Right lobe of liver (tissue), 4 donors: Measurements from ENCODE around the gene TBC1D23.

ENCODE experiments used
- POLR2A ChIP-seq: fragments of 450-650 bp; IDR thresholded peaks from one replicate; pipeline ENCODE4 v1.6.1; 2017; ENCODE audit warnings: antibody characterized with exemption, mild to moderate bottlenecking
- TF ChIP-seq, protein P1 (sequence below), 4 donors: fragments of 200-600 bp in 3 of 4; fragments of 450-650 bp in 1 of 4; IDR thresholded peaks; one replicate each; pipeline versions ENCODE4 v1.5.1 to v1.8.0; 2016 to 2022; ENCODE audit warnings: antibody characterized with exemption in 4 of 4, mild to moderate bottlenecking in 2 of 4
- donor health status: DM: no; HTN: no; CAD: no.
- donor health status: DM: no; HTN: no; CAD: no.
- donor health status: DM: no; HTN: yes; CAD: no.

DNA sequence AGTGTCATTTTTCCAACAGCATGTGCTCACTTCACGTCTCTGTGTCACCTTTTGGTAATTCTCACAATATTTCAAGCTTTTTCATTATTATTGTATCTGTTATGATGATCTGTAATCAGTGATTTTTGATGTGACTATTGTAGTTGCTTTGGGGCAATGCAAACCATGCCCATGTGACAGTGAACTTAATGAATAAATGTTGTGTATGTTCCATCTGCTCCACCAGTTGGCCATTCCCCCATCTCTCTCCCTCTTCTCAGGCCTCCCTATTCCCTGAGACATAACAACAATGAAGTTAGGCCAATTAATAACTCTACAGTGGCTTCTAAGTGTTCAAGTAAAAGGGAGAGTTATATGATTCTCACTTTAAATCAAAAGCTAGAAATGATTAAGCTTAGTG, 32.5 kb upstream of the TBC1D23 start:
- TF ChIP-seq, protein P1, sequence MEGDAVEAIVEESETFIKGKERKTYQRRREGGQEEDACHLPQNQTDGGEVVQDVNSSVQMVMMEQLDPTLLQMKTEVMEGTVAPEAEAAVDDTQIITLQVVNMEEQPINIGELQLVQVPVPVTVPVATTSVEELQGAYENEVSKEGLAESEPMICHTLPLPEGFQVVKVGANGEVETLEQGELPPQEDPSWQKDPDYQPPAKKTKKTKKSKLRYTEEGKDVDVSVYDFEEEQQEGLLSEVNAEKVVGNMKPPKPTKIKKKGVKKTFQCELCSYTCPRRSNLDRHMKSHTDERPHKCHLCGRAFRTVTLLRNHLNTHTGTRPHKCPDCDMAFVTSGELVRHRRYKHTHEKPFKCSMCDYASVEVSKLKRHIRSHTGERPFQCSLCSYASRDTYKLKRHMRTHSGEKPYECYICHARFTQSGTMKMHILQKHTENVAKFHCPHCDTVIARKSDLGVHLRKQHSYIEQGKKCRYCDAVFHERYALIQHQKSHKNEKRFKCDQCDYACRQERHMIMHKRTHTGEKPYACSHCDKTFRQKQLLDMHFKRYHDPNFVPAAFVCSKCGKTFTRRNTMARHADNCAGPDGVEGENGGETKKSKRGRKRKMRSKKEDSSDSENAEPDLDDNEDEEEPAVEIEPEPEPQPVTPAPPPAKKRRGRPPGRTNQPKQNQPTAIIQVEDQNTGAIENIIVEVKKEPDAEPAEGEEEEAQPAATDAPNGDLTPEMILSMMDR (IDR thresholded peaks at IDR 0.05), result no peak
- TF ChIP-seq POLR2A, result no peak
